ENCODE measurements around the gene GSDME.

Gene GSDME

GRCh38 chr7:24786941-24787340, 29.7 kb upstream of the GSDME start:
- no peak for DNase-seq
- Mint-ChIP-seq H3K27ac (peak overlapping the region in 1 of 2 donors; percentile 29), H3K9me3 (no peaks in the 10 kb centered on the region), H3K27me3 (no peaks in the 10 kb centered on the region), H3K4me1 (ENCODE audit: low read depth in 2 of 2) (peaks cover 2 to 3% of the 10 kb centered on the region in 2 donors), H3K4me3 (no peak overlapping the region), H3K36me3 (ENCODE audit: insufficient read depth) (no peaks in the 10 kb centered on the region)
- ATAC-seq (replicated peaks) = peak; percentile 14

- ATAC-seq (replicated peaks) (no peak), DNase-seq (no peak)
- H3K4me3 Mint-ChIP-seq = no peak overlapping the region
- no peaks in the 10 kb centered on the region for H3K27me3 Mint-ChIP-seq
- H3K36me3 Mint-ChIP-seq (ENCODE audit: insufficient read depth) = no peaks in the 10 kb centered on the region
- no peak overlapping the region for H3K27ac Mint-ChIP-seq
- H3K9me3 Mint-ChIP-seq = no peaks in the 10 kb centered on the region
- peaks cover 2 to 3% of the 10 kb centered on the region in 2 donors for H3K4me1 Mint-ChIP-seq (ENCODE audit: low read depth in 2 of 2)
Observed at GRCh38 chr7:24786306-24786705, 29.0 kb upstream of the GSDME start.

GRCh38 chr7:24784277-24784676, 27.0 kb upstream of the GSDME start:
- H3K4me1 Mint-ChIP-seq (ENCODE audit: low read depth in 2 of 2) = peaks cover 2 to 3% of the 10 kb centered on the region in 2 donors
- no peak overlapping the region for H3K4me3 Mint-ChIP-seq
- H3K27ac Mint-ChIP-seq = no peak overlapping the region
- ATAC-seq (replicated peaks) = no peak
- no peak for DNase-seq
- no peaks in the 10 kb centered on the region for H3K36me3 Mint-ChIP-seq (ENCODE audit: insufficient read depth)
- no peaks in the 10 kb centered on the region for H3K9me3 Mint-ChIP-seq
- H3K27me3 Mint-ChIP-seq = no peaks in the 10 kb centered on the region

- H3K27me3 Mint-ChIP-seq = no peaks in the 10 kb centered on the region
- H3K27ac Mint-ChIP-seq = no peak overlapping the region
- no peaks in the 10 kb centered on the region for H3K9me3 Mint-ChIP-seq
- H3K36me3 Mint-ChIP-seq (ENCODE audit: insufficient read depth) = no peaks in the 10 kb centered on the region
- H3K4me3 Mint-ChIP-seq = no peak overlapping the region
- peaks cover 2 to 3% of the 10 kb centered on the region in 2 donors for H3K4me1 Mint-ChIP-seq (ENCODE audit: low read depth in 2 of 2)
- DNase-seq (no peak), ATAC-seq (replicated peaks) (no peak)
Observed at GRCh38 chr7:24783698-24784097, 26.4 kb upstream of the GSDME start.

- Mint-ChIP-seq H3K9me3 (no peaks in the 10 kb centered on the region), H3K36me3 (ENCODE audit: insufficient read depth) (no peaks in the 10 kb centered on the region), H3K4me3 (no peak overlapping the region), H3K4me1 (ENCODE audit: low read depth in 2 of 2) (no peaks in the 10 kb centered on the region), H3K27me3 (no peaks in the 10 kb centered on the region), H3K27ac (no peak overlapping the region)
- ATAC-seq (replicated peaks) (no peak), DNase-seq (no peak)
Observed at GRCh38 chr7:24781106-24781505, 23.8 kb upstream of the GSDME start.

- no peak for ATAC-seq (replicated peaks)
- H3K9me3 Mint-ChIP-seq = no peaks in the 10 kb centered on the region
- DNase-seq = no peak
- no peak overlapping the region for H3K27ac Mint-ChIP-seq
- H3K36me3 Mint-ChIP-seq (ENCODE audit: insufficient read depth) = no peaks in the 10 kb centered on the region
- H3K4me1 Mint-ChIP-seq (ENCODE audit: low read depth in 2 of 2) = no peaks in the 10 kb centered on the region
- no peaks in the 10 kb centered on the region for H3K27me3 Mint-ChIP-seq
- H3K4me3 Mint-ChIP-seq = no peak overlapping the region
Observed at GRCh38 chr7:24779283-24779655, 22.0 kb upstream of the GSDME start.

- Mint-ChIP-seq H3K4me1 (ENCODE audit: low read depth in 2 of 2) (no peaks in the 10 kb centered on the region), H3K9me3 (no peaks in the 10 kb centered on the region), H3K36me3 (ENCODE audit: insufficient read depth) (no peaks in the 10 kb centered on the region), H3K27me3 (no peaks in the 10 kb centered on the region), H3K4me3 (no peak overlapping the region), H3K27ac (no peak overlapping the region)
- ATAC-seq (replicated peaks) (no peak), DNase-seq (no peak)
Observed at GRCh38 chr7:24778543-24779282, 21.4 kb upstream of the GSDME start.

GRCh38 chr7:24777806-24778205, 20.5 kb upstream of the GSDME start:
- no peaks in the 10 kb centered on the region for H3K27me3 Mint-ChIP-seq
- no peak overlapping the region for H3K27ac Mint-ChIP-seq
- H3K36me3 Mint-ChIP-seq (ENCODE audit: insufficient read depth) = no peaks in the 10 kb centered on the region
- no peaks in the 10 kb centered on the region for H3K9me3 Mint-ChIP-seq
- ATAC-seq (replicated peaks) = no peak
- DNase-seq = no peak
- no peaks in the 10 kb centered on the region for H3K4me1 Mint-ChIP-seq (ENCODE audit: low read depth in 2 of 2)
- no peak overlapping the region for H3K4me3 Mint-ChIP-seq

GRCh38 chr7:24773646-24774045, 16.4 kb upstream of the GSDME start:
- H3K27ac Mint-ChIP-seq = no peak overlapping the region
- DNase-seq (no peak), ATAC-seq (replicated peaks) (no peak)
- H3K36me3 Mint-ChIP-seq (ENCODE audit: insufficient read depth) = no peaks in the 10 kb centered on the region
- no peaks in the 10 kb centered on the region for H3K4me1 Mint-ChIP-seq (ENCODE audit: low read depth in 2 of 2)
- H3K4me3 Mint-ChIP-seq = no peak overlapping the region
- H3K27me3 Mint-ChIP-seq = peaks cover 10 to 17% of the 10 kb centered on the region in 2 donors
- H3K9me3 Mint-ChIP-seq = peaks cover 0 to 3% of the 10 kb centered on the region in 2 donors

- H3K36me3 Mint-ChIP-seq (ENCODE audit: insufficient read depth) = no peaks in the 10 kb centered on the region
- H3K9me3 Mint-ChIP-seq = peaks cover 0 to 3% of the 10 kb centered on the region in 2 donors
- no peak for ATAC-seq (replicated peaks)
- DNase-seq = no peak
- peaks cover 36 to 46% of the 10 kb centered on the region in 2 donors for H3K27me3 Mint-ChIP-seq
- H3K27ac Mint-ChIP-seq = no peak overlapping the region
- no peak overlapping the region for H3K4me3 Mint-ChIP-seq
- no peaks in the 10 kb centered on the region for H3K4me1 Mint-ChIP-seq (ENCODE audit: low read depth in 2 of 2)
Observed at GRCh38 chr7:24769851-24770250, 12.6 kb upstream of the GSDME start.

- ATAC-seq (replicated peaks) (no peak), DNase-seq (no peak)
- Mint-ChIP-seq H3K36me3 (ENCODE audit: insufficient read depth) (no peaks in the 10 kb centered on the region), H3K4me1 (ENCODE audit: low read depth in 2 of 2) (no peaks in the 10 kb centered on the region), H3K9me3 (peaks cover 0 to 3% of the 10 kb centered on the region in 2 donors), H3K27ac (no peak overlapping the region), H3K4me3 (no peak overlapping the region), H3K27me3 (peaks cover 41 to 53% of the 10 kb centered on the region in 2 donors)
Observed at GRCh38 chr7:24769014-24769830, 12.0 kb upstream of the GSDME start.

GRCh38 chr7:24767878-24768569, 10.8 kb upstream of the GSDME start:
- Mint-ChIP-seq H3K36me3 (ENCODE audit: insufficient read depth) (no peaks in the 10 kb centered on the region), H3K4me3 (no peak overlapping the region), H3K27me3 (peaks cover 51 to 65% of the 10 kb centered on the region in 2 donors), H3K9me3 (peaks cover 0 to 3% of the 10 kb centered on the region in 2 donors), H3K27ac (no peak overlapping the region), H3K4me1 (ENCODE audit: low read depth in 2 of 2) (no peaks in the 10 kb centered on the region)
- ATAC-seq (replicated peaks) (no peak), DNase-seq (no peak)

GRCh38 chr7:24764972-24765744, 7.9 kb upstream of the GSDME start:
- peaks cover 68 to 86% of the 10 kb centered on the region in 2 donors for H3K27me3 Mint-ChIP-seq
- H3K9me3 Mint-ChIP-seq = no peaks in the 10 kb centered on the region
- H3K36me3 Mint-ChIP-seq (ENCODE audit: insufficient read depth) = no peaks in the 10 kb centered on the region
- no peak overlapping the region for H3K27ac Mint-ChIP-seq
- ATAC-seq (replicated peaks) (no peak), DNase-seq (no peak)
- no peak overlapping the region for H3K4me3 Mint-ChIP-seq
- H3K4me1 Mint-ChIP-seq (ENCODE audit: low read depth in 2 of 2) = no peaks in the 10 kb centered on the region
